ENCODE data around the gene PRPSAP1. TPM values are rescaled to one million over a fixed set of nuclear protein-coding genes. Genes with fewer than 3 reads are reported as not detected.

PRPSAP1 gene
- total and polyA plus RNA-seq, 12 donors: 26.0 to 79.3 (median 43.1) TPM

- DNase-seq: peak; percentile 76 to 89 (median 78)
- WGBS, 4 donors: 19 to 34% (median 26%) methylated on average over 17 to 52 of the region's 52 CpGs
- TF ChIP-seq POLR2A (IDR thresholded peaks at IDR 0.05): no peak
- TF ChIP-seq, protein P1, sequence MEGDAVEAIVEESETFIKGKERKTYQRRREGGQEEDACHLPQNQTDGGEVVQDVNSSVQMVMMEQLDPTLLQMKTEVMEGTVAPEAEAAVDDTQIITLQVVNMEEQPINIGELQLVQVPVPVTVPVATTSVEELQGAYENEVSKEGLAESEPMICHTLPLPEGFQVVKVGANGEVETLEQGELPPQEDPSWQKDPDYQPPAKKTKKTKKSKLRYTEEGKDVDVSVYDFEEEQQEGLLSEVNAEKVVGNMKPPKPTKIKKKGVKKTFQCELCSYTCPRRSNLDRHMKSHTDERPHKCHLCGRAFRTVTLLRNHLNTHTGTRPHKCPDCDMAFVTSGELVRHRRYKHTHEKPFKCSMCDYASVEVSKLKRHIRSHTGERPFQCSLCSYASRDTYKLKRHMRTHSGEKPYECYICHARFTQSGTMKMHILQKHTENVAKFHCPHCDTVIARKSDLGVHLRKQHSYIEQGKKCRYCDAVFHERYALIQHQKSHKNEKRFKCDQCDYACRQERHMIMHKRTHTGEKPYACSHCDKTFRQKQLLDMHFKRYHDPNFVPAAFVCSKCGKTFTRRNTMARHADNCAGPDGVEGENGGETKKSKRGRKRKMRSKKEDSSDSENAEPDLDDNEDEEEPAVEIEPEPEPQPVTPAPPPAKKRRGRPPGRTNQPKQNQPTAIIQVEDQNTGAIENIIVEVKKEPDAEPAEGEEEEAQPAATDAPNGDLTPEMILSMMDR (IDR thresholded peaks at IDR 0.05): peak; percentile 71 to 87 (median 82)
- H3K36me3 ChIP-seq (replicated peaks in 1 of 2): peaks cover 0 to 5% of the 10 kb centered on the region in 2 donors
- no peaks in the 10 kb centered on the region for H3K9me3 ChIP-seq (replicated peaks in 1 of 3)
- H3K4me1 ChIP-seq (replicated peaks in 1 of 2): peaks cover 26 to 35% of the 10 kb centered on the region in 2 donors
- peak overlapping the region in 1 of 5 donors; percentile 17 for H3K27ac ChIP-seq
- intact Hi-C loops (cut with DNase I): loop anchor here in 1 of 2 donors (5.0 kb wide), 1 partner anchor 34 kb away; the partner anchor contains the start of gene PRPSAP1
- no peaks in the 10 kb centered on the region for H3K27me3 ChIP-seq
- peak overlapping the region in 2 of 4 donors; percentile 11 to 69 for H3K4me3 ChIP-seq
Observed at GRCh38 chr17:76385892-76386786, 32.4 kb upstream of the PRPSAP1 start.

- peak overlapping the region in 2 of 4 donors; percentile 11 to 69 for H3K4me3 ChIP-seq
- peak overlapping the region in 2 of 5 donors; percentile 71 to 77 for H3K27ac ChIP-seq
- TF ChIP-seq POLR2A (IDR thresholded peaks at IDR 0.05): no peak
- TF ChIP-seq, protein P1 (IDR thresholded peaks at IDR 0.05): no peak
- no peaks in the 10 kb centered on the region for H3K36me3 ChIP-seq (replicated peaks in 1 of 2)
- DNase-seq: peak in 4 of 7 donors; percentile 42 to 45 (median 44)
- no peaks in the 10 kb centered on the region for H3K27me3 ChIP-seq
- no peaks in the 10 kb centered on the region for H3K9me3 ChIP-seq (replicated peaks in 1 of 3)
- peaks cover 26 to 35% of the 10 kb centered on the region in 2 donors for H3K4me1 ChIP-seq (replicated peaks in 1 of 2)
- intact Hi-C loops (cut with DNase I): loop anchor here in 1 of 2 donors (5.0 kb wide), 1 partner anchor 33 kb away; the partner anchor contains the start of gene PRPSAP1
- WGBS, 4 donors: 1 to 13% (median 1%) methylated on average over 3 to 74 of the region's 74 CpGs; no CpG with 5 or more reads in 1 of the 4 donors
Observed at GRCh38 chr17:76384987-76385891, 31.5 kb upstream of the PRPSAP1 start.

DNA sequence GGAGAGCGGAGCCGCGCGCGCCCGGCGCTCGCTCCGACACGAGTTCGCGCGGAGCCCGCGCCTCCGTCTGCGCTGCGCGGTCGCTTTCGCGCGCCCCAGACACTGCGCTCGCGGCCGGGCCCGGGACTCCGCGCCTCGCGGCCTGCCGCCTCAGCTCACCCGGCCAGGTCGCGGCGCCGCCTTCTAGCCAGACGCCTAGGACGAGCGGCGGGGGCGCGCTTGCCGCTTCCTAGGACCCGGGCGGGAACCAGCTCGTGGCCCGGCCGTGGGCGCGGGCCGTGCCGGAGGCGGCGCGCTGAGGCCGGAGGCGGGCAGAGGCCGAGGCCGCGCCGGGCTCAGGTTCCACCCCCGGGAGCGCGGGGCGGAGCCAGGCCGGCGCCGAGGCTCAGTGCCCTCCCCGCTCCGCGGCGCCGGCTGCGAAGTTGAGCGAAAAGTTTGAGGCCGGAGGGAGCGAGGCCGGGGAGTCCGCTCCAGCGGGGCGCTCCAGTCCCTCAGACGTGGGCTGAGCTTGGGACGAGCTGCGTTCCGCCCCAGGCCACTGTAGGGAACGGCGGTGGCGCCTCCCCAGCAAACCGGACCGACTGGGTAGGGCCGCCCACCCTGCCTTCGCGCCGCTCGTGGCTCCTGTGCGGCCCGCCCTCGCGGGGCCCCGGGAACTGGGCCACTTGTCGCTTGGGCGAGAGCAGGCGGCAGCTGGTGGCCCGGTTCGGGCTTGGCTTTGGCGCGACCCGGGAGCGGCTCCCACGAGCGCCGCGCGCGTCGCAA is 30.7 kb upstream of the PRPSAP1 start, which contains the start of gene SPHK1:
Gene SPHK1 (plus strand): TSS at position 388 of the 765 bp plus-strand sequence. CDS start 1,036 bp downstream, outside the sequence.
- Histone ChIP-seq H3K27ac (peak within 1 kb of the TSS in 4 of 5 donors; percentile 2 to 77 (median 44)), H3K27me3 (no peaks in the 10 kb centered on the region), H3K9me3 (replicated peaks in 1 of 3) (no peaks in the 10 kb centered on the region), H3K4me1 (replicated peaks in 1 of 2) (peaks cover 26 to 35% of the 10 kb centered on the region in 2 donors), H3K4me3 (peak within 1 kb of the TSS in 2 of 4 donors; percentile 26 to 69), H3K36me3 (replicated peaks in 1 of 2) (no peaks in the 10 kb centered on the region)
- 0 to 1% (median 0%) methylated on average over 11 to 118 of the region's 118 CpGs for WGBS, 4 donors
- intact Hi-C loops (cut with DNase I): no loop called here
- TF ChIP-seq, protein P1 (IDR thresholded peaks at IDR 0.05): no peak
- TF ChIP-seq POLR2A (IDR thresholded peaks at IDR 0.05): peak in 1 of 2 donors; percentile 24
- peak in 6 of 7 donors; percentile 47 to 69 (median 58) for DNase-seq

All from adrenal gland (tissue), 12 donors.